Bronchial epithelial cell (primary cell): ENCODE results near the gene PRR15L. TPM values are rescaled to one million over a fixed set of nuclear protein-coding genes. Genes with fewer than 3 reads are reported as not detected.

Experiments used
- DNase-seq: peaks from one replicate; pipeline ENCODE4 v3.0.0-alpha.2; 2010; ENCODE audit warnings: low read depth
- FAIRE-seq: peaks from 2 replicates; lab custom pipeline; 2011; peaks lifted over from hg19 to GRCh38; lab: Jason Lieb, UNC
- H3K27me3 ChIP-seq: 2 replicates; pipeline ENCODE4 v1.5.1; 2011; ENCODE audit warnings: low read length; ENCODE audit not compliant: control insufficient read depth, insufficient read depth
- H3K36me3 ChIP-seq: 2 replicates; pipeline ENCODE4 v1.5.1; 2011; ENCODE audit warnings: low read length; ENCODE audit not compliant: control insufficient read depth, insufficient read depth
- H3K4me3 ChIP-seq: 2 replicates; pipeline ENCODE4 v1.5.1; 2011; ENCODE audit warnings: mild to moderate bottlenecking, low read depth, low read length, control low read depth
- total RNA-seq: library from RNA; depleted of rRNA; stranded (reverse); fragments of >200 nt; gene quantifications from 2 replicates; pipeline ENCODE4 v1.2.1, GENCODE V29; 2014
- TF ChIP-seq, protein P1 (sequence below): IDR thresholded peaks from 2 replicates; pipeline ENCODE4 v1.5.1; 2011; ENCODE audit warnings: mild to moderate bottlenecking, moderate library complexity, low read length, control low read depth, inconsistent platforms; ENCODE audit not compliant: insufficient read depth, severe bottlenecking

The PRR15L gene
- total RNA-seq, 1 donor from 2014 or later = 1.6 TPM

DNA sequence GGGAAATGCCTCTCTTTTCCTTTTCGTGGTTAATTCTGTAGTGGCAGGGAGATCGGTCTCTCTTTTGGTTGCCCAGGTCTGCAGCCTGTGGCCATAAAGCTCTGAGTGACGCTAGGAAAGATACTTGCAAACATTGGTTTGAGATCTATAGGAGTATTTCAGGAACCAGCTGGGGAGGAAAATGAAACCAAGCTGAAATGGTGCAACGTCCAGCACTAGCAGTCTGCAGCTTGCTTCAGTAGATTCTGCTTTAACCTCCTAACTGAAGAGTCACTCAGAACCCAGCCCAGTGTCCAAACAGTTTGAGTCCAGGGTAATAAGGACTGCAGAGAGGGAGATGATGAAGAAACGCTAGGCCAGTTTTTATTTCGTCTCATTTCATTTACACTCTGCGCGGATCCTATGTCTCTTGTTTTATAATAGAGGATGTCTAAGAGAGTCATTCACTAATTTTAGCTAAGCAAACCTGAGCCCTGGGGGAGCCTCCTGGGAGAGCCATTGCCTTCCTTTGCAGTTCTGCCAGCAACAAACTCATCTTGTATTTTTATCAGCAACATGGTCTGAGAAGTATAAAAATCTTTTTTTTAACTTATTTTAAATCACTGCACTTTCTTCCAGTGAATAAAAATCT, 49.6 kb downstream of the PRR15L start:
- DNase-seq (no peak), FAIRE-seq (no peak)
- H3K36me3 ChIP-seq = no peaks in the 10 kb centered on the region
- TF ChIP-seq, protein P1, sequence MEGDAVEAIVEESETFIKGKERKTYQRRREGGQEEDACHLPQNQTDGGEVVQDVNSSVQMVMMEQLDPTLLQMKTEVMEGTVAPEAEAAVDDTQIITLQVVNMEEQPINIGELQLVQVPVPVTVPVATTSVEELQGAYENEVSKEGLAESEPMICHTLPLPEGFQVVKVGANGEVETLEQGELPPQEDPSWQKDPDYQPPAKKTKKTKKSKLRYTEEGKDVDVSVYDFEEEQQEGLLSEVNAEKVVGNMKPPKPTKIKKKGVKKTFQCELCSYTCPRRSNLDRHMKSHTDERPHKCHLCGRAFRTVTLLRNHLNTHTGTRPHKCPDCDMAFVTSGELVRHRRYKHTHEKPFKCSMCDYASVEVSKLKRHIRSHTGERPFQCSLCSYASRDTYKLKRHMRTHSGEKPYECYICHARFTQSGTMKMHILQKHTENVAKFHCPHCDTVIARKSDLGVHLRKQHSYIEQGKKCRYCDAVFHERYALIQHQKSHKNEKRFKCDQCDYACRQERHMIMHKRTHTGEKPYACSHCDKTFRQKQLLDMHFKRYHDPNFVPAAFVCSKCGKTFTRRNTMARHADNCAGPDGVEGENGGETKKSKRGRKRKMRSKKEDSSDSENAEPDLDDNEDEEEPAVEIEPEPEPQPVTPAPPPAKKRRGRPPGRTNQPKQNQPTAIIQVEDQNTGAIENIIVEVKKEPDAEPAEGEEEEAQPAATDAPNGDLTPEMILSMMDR = no peak
- no peaks in the 10 kb centered on the region for H3K27me3 ChIP-seq
- H3K4me3 ChIP-seq = no peak overlapping the region

DNA sequence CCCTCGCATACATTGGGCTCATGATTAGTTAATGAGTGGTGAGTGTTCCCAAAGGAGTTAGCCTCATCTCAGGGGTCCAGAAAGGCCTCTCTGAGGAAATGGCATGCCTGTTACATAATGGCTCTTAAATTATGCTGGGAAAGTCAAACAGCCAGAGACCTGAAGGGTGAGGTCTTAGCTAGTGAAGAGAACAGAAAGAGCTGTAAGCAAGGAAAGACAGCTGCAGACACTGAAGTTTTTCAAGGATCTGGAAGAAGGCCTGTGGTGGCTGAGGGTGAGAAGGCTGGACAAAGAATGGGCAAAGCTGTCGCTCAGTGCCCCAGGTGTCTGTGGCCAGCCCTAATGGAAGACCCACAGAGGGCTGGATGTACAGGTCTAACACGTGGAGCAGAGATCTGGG, 51.2 kb downstream of the PRR15L start:
- Histone ChIP-seq H3K4me3 (no peak overlapping the region), H3K27me3 (no peaks in the 10 kb centered on the region), H3K36me3 (no peaks in the 10 kb centered on the region)
- FAIRE-seq = no peak
- TF ChIP-seq, protein P1 = no peak
- DNase-seq = no peak

DNA sequence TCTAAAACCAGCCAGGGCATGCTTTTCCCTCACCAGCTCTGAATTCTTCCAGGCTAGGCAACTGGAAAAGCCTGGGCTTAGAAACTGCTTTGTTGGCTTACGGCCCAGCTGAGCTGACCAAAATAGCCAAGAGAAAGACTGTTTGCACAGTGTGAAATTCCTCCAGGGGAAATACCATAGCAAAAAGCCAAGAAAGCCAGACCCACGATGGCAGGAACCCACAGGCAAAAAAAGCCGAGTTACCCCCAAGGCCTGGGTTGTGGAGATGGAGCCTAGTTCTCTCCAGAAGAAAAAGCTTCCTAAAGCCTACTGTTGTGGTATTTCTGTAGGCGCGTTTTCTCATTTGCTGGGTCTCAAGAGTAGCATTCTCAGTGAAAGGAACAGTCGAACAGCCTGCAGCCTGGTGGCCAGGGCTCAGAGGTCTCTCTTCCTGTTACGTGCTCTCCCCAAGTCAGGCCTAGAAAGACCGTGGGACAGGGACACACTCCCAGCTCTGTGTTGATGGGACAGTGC, 52.4 kb downstream of the PRR15L start:
- no peak for FAIRE-seq

DNA sequence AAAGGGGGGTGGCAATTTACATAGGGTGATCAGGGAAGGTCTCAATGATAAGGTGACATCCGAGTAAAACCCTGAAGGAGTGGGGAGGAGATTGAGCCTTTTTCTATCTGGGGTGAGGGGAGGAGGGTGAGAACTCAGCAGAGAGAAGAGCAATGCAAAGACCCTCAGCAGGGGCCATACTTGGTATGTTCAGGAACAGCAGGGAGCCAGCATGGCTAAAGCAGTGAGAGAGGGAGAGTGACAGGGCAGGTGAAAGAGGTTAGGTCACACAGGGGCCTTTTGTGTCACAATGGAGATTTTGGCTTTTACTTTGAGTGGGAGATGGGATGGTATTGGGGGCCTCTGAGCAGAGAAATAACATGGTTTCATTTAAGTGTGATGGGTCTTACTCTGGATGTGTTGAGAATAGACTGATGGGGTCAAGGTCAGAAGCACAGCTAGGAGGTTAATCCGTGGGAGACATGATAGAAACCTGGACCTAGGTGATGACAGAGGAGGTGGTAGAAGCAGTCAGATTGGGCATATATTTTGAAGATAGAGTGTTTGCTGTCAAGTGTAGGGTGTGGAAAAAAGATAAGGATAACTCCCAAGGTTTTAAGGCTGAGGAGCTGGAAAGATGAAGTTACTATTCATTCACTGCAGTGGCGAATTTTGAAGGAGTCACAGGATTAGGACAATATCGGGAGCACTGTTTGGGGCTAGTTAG, 55.5 kb downstream of the PRR15L start:
- no peak overlapping the region for H3K4me3 ChIP-seq
- H3K27me3 ChIP-seq = no peaks in the 10 kb centered on the region
- FAIRE-seq (no peak), DNase-seq (no peak)
- TF ChIP-seq, protein P1 = no peak
- H3K36me3 ChIP-seq = peaks cover 5% of the 10 kb centered on the region

More for the DNA sequence above, 52.4 kb downstream of the PRR15L start:
- peak; percentile 66 for DNase-seq
- no peaks in the 10 kb centered on the region for H3K27me3 ChIP-seq
- peaks cover under 1% of the 10 kb centered on the region for H3K36me3 ChIP-seq
- TF ChIP-seq, protein P1 = no peak
- no peak overlapping the region for H3K4me3 ChIP-seq

Other genes starting within 250 kb of the PRR15L start
- gene TBX21, start 224.6 kb downstream of the PRR15L start, total RNA-seq = not detected in 2 replicates
- gene OSBPL7, start 136.1 kb downstream of the PRR15L start, total RNA-seq = 1.3 and 1.5 TPM in 2 replicates
- 9.6 and 14.0 TPM in 2 replicates for gene MRPL10, start 126.3 kb downstream of the PRR15L start, total RNA-seq
- not detected in 2 replicates for gene LRRC46, start 126.2 kb downstream of the PRR15L start, total RNA-seq
- gene SCRN2, start 116.6 kb downstream of the PRR15L start, total RNA-seq = 23.7 and 28.2 TPM in 2 replicates
- 0.79 and 2.4 TPM in 2 replicates for gene SP6, start 106.7 kb downstream of the PRR15L start, total RNA-seq
- 1.1 and 1.7 TPM in 2 replicates for gene SP2, start 61.6 kb downstream of the PRR15L start, total RNA-seq
- gene PNPO, start 16.3 kb downstream of the PRR15L start, total RNA-seq = 23.7 and 25.3 TPM in 2 replicates
- gene CDK5RAP3, start 13.2 kb upstream of the PRR15L start, total RNA-seq = 77.1 and 89.8 TPM in 2 replicates
- 8.2 and 21.4 TPM in 2 replicates for gene COPZ2, start 79.9 kb upstream of the PRR15L start, total RNA-seq
- 84.2 and 176 TPM in 2 replicates for gene NFE2L1, start 90.5 kb upstream of the PRR15L start, total RNA-seq
- gene CBX1, start 143.6 kb upstream of the PRR15L start, total RNA-seq = 22.1 and 27.5 TPM in 2 replicates
- 14.7 and 22.7 TPM in 2 replicates for gene SNX11, start 149.9 kb upstream of the PRR15L start, total RNA-seq